Astrocyte of the spinal cord (primary cell): ENCODE results near the gene SHISA9.
A peak's percentile ranks its signal among the peaks of the same experiment; 100 is the strongest.

Experiments
- DNase-seq: peaks from one replicate; pipeline ENCODE4 v3.0.0; 2011; ENCODE audit warnings: low read depth, low spot score
- H3K4me3 ChIP-seq: 2 replicates; pipeline ENCODE4 v1.5.1; 2011; ENCODE audit warnings: low read depth, mild to moderate bottlenecking, low read length, moderate library complexity
- CTCF ChIP-seq: IDR thresholded peaks from 2 replicates; pipeline ENCODE4 v1.5.1; 2012; ENCODE audit warnings: low read depth, mild to moderate bottlenecking, low read length, inconsistent platforms
- in situ Hi-C: cut with HindIII; loops from 2 replicates; pipeline ENCODE4 v1.10.0; 2017; ENCODE audit warnings: low sequenced_read_pairs

Gene SHISA9

GRCh38 chr16:13105427-13105826 lies 204.0 kb downstream of the SHISA9 start:
- TF ChIP-seq CTCF: no peak
- no peak for DNase-seq
- in situ Hi-C loops: no loop called here
- H3K4me3 ChIP-seq: no peak overlapping the region

DNA sequence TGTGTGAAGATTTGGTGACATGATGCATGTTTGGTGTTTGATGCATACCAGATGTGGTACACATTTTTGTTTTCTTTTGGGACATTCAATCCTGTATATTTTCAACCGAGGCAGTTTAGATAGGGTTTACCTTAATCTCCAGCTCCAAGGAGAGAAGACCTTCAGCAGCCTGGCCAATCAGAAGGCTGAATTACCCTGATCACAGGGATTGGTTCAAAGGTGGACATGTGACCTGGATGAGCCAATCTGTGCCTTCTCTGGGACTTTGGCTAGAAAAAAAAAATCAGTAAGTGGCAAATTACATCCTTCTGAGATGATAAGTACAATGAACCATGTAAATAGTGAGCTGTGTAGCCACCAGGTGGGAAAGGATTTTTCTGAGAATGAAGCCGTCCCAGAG lies 205.1 kb downstream of the SHISA9 start:
- in situ Hi-C loops: no loop called here
- TF ChIP-seq CTCF: no peak
- H3K4me3 ChIP-seq: no peak overlapping the region
- DNase-seq: no peak

GRCh38 chr16:13108126-13108525 lies 206.7 kb downstream of the SHISA9 start:
- TF ChIP-seq CTCF: no peak
- in situ Hi-C loops: no loop called here
- H3K4me3 ChIP-seq: no peak overlapping the region
- DNase-seq: no peak

- no peak for TF ChIP-seq CTCF
- in situ Hi-C loops: no loop called here
These were observed 207.8 kb downstream of the SHISA9 start for GRCh38 chr16:13109171-13109570.

DNA sequence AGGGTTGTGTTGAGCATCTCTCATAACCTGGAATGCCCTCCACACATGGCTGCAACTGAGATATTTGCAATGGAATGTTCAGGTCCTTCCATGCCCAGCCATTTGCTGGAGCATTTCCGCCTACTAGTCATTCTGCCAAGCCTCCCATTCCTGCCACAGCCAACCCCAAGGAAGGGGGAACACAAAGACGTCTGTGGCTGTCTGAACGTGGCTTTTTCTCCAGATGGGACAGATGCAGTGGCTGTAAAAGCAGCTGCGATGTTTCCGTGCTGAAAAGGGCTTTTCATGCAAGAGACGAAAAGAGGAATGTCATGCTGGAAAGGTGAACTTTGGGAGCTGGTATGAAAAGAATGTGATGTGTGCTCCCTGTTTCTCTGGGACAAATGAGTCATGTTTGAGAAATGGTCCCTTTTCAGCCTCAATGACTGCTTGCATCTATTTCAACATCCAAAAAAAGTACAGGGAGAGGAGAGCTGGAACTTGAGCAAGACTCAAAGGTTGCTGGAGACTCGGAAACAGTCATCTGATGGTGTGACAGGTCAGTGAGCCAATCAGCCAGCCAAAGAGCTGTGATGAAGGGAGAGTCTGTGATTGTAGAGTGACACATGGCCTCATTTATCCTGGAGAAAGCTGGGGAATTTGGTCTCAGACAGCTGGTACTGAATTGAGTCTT lies 208.9 kb downstream of the SHISA9 start:
- H3K4me3 ChIP-seq: no peak overlapping the region
- TF ChIP-seq CTCF: no peak
- in situ Hi-C loops: no loop called here
- DNase-seq: peak; percentile 55

More at GRCh38 chr16:13109171-13109570, 207.8 kb downstream of the SHISA9 start:
- no peak for DNase-seq
- no peak overlapping the region for H3K4me3 ChIP-seq

DNA sequence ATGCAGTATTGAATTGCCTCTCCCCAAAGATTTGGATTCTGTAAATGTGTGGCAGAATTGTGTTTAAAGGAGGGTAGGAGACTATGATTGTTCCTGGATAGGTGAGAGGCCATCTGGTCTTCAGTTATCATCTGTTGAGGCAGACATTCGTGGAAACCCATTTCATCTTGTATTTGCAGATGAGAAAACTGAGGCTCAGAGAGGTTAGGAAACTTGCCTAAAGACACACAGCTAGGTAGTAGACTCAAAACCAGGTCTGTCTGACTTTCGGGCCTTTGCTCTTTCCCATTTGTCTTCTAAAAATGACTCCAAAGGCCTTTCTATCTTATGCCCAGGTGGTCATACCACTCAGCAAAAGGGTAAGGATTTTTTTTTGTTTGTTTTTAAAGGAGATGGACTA lies 210.3 kb downstream of the SHISA9 start:
- TF ChIP-seq CTCF: no peak
- no peak overlapping the region for H3K4me3 ChIP-seq
- DNase-seq: no peak
- in situ Hi-C loops: no loop called here

- no peak overlapping the region for H3K4me3 ChIP-seq
- no peak for TF ChIP-seq CTCF
- no peak for DNase-seq
- in situ Hi-C loops: no loop called here
These were observed 212.3 kb downstream of the SHISA9 start for GRCh38 chr16:13113741-13114140.
